GM21447 (cell line): ENCODE results near the gene CACNB2.

Source experiments
- ATAC-seq: cut with Tn5 transposase; IDR thresholded peaks from one replicate; pipeline ENCODE4 v1.9.1; 2021; ENCODE audit not compliant: unreplicated experiment

CACNB2 gene

DNA sequence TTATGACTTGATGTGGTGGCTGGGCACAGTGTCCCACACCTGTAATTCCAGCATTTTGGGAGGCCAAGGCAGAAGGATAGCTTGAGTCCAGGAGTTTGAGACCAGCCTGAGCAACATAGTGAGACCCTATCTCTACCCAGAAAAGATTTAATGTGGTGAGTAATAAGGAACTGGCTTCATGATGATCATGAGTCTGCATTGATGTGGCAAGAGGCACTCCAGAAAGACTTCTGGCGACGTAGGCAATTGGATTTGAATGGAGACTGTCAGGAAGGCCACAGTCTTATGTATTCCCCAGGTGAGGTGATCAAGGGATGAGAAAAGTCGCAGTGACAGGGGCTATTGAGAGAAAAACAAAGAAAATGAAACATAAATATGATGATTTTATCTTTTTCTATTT lies 138.0 kb downstream of the CACNB2 start:
- ATAC-seq = no peak

DNA sequence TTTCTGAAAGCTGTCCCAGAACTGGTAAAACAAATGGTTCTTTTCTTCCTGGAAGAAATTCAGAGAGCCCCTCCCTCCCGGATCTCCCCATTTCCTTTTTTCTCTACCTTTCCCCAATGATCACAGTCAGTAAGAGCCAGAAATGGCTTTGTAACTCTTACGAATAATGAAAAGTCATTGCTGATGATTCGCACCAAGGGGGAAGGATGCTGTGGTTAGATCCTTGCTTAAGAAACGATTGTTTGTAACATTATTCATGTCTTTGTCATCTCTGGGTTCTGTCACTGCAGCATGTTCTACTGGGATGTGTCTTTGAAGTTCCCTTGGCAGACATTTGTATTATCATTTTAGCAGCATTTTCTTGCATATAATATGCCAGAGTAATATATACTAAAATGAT lies 138.9 kb downstream of the CACNB2 start:
- ATAC-seq = no peak

DNA sequence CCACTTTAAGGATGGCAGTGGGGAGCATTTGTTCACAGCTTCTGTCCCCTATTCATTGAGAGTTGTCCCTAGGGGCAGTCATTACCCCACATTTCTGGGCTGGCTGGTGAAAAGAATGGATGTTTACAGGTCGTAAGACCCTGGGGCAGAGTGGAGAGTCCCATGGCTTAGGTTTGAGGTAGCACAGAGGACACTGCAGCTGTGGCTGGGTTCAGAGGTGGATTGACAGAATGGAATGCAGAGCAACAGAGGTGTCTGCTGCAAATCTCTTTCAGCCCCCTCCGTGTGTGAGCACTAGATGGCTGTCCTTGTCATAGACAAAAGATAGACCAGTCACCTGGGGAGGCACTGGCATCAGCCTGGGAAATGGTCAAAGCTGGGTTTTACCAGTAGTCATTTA lies 141.9 kb downstream of the CACNB2 start:
- ATAC-seq = no peak

DNA sequence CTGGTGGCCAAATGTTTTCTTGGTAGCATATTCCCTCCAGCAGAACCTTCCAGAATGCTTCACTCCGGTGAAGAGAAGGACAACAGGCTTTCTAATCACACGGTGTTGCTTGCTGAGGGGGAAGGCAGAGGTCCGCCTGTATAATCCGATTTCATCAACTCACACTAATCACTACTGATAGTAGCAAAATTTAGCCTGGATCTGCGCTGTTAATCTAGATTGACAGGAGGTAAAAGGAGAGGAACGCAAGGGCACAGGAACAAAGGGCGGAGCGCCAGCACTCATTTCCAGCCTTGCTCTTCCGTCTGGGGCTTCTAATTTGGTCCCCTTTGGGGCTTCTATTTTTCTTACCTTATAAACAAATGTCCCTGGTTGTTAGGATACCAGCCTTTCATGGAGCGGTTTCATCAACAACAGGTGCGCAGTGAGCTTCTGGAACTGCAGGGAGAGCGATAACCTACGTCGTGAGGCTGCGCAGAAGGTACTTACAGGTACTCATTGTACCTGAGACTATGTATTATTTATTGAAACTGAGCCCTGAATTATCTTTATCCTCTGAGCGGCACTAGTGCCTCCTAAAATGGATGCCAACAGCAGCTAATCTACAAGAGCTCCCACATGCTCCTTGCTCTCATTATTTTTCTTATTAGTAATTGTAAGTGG lies 150.6 kb downstream of the CACNB2 start:
- no peak for ATAC-seq

DNA sequence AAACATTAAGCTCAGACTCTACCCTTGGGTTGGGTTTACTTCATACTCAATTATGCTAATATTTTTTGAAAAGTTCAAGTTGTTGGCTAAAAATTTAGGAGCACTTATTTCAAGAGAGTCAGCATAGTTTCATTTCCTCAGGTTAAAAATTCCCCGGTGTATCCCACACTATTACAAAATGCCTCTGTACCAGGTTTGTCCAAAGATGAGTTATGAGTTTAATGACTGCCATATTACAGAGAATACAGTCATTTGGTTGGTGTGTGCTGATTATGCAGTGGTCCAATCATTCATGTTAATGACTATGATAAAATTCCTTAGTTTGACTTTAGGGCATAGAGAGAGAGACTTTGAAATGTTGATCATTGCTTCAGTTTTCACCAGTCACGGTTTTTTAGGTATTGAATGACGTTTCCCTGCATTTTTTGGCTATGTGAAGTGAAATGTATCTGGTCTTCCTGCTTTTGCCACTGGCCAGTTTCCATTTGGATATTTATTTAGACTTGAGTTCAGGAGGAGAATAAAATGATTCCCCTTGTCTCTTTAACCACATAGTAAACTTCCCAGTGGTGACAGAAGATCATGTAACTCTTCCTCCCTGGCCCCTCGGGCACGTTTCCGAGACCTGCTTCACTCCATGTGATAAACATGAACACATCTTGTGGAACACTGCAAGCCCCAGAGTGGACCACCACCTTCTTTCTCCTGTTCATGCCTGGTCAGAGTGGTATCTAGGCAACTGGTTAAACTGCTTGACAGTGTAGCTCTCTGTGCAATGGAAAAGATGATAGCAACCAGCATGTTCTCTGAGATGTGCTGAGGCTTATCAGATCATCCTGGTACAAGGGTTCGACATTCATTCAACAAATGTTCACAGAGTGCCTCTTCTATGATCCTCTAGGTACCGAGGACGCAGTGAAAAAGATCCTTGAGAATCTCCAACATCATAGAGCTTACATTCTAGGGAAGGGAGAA lies 153.6 kb downstream of the CACNB2 start:
- no peak for ATAC-seq

DNA sequence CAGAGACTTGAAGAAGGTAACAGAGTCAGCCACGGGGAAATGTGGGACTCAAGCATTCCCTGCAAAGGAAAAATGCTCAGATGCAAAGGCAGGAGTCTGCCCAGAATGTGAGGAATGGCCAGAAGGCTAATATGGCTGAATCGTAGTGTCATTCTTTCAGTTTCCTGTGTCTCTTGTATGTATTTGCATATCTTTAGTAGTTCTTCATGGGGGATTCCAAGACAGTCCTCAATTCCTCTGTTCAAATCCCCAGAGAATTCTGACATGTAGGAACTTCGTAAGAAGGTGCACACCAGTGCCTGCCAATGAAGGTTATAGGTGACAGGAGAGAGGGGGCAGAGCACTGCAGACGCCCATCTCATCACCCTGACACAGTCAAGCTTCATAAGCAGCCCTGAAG lies 154.4 kb downstream of the CACNB2 start:
- no peak for ATAC-seq

DNA sequence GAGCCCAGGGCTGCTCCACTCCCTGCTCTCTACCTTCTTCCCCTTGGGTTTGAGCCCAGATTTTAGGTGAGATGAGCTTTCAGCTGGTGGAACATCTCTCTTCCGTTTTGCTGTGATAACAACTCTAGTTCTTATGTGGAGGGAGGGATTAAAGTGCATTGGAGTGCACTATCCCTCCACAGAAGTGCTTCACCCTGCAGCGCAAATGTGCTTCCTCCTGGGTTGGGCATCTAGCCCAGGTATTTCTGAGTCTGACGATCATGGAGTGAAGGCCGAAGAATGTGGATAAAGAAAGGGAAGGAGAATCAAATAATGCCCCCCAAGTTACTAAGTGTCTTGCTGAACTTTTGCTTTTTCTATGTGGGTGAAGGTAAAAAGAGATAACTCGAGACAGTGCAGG lies 157.4 kb downstream of the CACNB2 start:
- no peak for ATAC-seq

DNA sequence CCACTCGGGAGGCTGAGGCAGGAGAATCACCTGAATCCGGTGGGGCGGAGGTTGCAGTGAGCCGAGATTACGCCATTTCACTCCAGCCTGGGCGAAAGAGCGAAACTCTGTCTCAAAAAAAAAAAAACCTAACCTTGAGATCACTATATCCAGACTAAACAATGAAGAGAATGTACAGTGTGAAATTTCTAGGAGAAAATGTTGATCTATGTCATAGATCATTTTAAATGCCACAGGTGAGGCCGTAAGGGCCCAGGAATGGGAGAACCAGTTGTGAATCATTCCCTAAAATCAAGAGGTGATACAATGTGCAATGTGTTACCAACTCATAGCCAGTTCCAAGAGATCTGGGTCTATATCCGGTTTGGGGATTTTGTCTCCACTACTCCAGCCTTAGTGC lies 158.0 kb downstream of the CACNB2 start:
- no peak for ATAC-seq

DNA sequence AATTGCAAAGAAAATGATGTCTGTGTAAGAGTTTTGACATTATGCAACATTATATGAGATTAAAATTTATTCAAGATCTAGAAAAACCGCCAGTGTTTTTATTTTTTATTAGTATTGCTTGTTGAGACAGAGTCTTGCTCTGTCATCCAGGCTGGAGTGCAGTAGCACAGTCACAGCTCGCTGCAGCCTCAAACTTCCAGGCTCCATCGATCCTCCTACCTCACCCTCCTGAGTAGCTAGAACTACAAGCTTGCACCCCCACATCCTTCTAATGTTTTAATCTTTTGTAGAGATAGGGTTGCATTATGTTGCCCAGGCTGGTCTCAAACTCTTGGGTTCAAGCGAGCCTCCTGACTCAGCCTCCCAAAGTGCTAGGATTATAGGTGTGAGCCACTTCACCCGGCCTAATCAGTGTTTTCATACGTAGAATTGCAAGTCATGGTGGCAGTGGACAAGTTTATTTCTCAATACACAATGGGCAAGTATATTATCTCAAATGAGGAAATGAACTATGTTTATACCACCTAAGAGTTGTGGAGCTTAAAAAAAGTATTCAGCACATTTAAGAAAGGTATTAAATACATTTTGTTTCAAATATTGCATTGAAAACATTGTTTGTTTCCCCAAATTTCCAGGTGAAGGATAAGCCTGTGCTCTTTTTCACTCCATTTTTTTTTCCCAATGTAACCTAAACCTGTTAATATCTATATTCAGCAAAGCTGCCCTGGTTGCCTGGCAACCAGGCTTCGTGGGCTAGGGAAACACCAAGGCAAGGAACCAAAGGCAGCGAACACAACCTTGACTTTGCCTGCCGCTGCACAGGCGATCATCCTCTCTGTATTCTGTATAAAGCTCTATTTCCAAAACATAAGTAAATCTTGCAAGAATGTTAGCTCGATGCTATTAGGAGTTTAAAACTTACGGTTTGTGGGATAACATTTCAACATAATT lies 163.9 kb downstream of the CACNB2 start:
- no peak for ATAC-seq

DNA sequence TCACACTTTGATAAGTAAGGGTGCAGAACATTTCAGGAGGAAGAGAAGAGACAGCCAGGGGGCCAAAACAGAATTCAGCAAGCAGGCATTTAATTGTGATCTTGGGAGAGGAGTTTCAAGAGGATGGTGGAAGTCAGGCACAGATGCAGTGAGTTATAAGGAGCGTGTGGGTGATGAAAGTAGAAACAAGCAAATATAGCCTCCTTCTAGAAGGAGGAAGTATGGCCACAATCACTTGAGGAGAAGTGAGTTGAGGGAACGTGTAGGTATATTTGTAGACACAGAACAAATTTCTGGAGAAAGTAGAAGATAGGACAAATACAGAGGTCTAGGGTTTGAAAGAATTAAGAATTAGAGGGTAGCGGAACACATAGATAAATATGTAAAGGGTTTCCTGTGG lies 165.8 kb downstream of the CACNB2 start:
- ATAC-seq = no peak

DNA sequence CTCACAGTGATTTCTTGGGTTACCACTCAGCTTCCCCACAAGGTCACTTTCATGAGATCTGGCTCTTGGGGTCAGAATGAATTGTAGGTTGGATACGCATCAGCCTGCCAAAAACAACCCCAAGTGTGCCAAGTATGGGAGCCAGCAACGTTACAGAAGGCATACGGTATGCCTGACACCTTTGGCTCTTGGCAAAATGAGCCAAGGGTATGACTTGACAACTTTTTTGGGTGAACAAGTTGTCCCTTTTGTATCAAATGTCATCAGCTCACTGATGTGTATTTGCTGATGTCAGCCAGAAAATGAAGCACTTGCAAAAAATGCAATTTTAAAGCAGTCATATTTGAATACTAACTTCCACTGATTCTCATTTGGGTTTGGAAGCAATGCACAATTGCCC lies 168.4 kb downstream of the CACNB2 start:
- no peak for ATAC-seq

DNA sequence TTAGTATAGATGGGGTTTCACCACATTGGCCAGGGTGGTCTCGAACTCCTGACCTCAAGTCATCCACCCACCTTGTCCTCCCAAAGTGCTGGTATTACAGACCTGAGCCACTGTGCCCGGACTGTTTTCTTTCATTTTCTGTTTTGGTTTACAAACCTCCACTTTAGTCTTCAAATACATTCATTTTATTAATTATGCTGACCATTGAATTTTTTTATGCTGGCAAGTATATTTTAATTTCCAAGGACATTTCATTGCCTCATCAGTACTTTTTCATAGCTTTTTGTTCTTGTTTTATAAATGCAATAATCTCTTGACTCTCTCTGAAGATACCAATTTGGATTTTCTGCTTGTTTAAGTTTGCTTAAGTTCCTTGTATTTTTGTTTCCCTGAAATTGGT lies 170.5 kb downstream of the CACNB2 start:
- ATAC-seq = no peak

DNA sequence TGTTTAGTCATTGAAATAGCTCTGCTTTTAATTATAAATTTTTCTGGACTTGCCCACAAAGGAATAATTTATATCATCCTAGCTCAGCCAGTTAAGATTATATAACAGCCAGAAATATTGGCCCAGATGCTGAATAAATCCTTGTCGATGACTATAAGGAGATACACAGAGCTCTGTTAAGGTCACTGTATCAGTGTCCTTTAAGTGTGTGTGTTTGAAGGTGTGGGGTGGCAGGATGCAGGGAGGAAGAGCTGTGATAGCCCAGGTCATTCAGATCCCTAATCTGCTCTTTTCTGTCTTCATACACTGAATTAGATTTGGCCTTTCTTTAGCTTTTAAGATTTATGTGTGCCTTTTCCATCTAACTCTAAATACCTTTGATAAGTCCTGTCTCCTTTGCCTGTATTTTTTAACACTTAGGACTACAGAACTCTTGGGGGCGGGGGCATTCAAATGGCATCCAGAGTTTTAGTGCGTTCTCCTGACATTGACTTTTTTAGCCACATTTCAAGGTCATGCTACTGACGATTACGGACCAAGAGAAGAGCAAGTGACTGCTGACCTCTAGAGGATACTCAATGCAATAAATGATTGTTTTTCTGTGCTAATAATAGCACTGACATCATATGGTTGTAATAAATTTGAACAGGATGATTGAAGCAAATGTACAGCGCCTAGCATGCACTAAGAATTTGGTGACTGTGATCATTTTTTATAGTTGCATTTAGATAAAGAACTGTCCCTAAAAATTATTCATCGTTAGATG lies 172.3 kb downstream of the CACNB2 start:
- peak; percentile 89 for ATAC-seq

DNA sequence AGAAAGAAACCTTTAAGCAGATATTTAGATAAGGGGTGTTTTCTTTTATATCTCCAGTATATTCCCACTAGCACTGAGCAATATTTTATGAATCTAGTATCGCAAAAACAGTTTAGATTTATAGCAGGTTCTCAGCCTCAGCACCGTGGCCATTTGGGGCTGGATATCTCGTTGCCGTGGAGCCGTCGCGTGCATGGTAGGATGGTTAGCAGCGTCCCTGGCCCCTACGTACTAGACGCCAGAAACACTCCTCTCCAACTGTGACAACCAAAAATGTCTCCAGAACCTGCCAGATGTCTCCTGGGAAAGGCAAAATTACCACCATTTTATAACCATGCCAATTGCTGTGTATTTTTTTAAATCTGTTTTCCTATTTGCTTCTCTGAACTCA lies 172.9 kb downstream of the CACNB2 start:
- no peak for ATAC-seq

DNA sequence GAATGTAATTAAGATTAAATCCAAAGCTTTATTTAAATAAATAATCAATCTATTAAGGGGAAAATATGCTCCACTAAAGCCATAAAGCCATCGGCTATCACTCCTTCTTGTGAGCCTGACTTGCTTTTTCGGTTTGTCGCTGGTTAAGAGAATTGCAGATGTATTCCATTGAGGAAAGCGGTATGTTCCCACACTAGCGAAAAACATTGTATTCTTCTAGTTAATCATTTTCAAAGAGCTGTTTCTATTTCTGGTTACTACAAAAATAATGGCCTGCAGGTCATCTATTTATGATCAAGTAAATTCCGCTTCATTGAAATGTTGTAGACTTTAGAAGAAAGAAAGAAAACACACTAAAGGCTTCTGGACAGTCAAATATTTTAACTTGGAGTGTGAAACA lies 173.4 kb downstream of the CACNB2 start:
- no peak for ATAC-seq

DNA sequence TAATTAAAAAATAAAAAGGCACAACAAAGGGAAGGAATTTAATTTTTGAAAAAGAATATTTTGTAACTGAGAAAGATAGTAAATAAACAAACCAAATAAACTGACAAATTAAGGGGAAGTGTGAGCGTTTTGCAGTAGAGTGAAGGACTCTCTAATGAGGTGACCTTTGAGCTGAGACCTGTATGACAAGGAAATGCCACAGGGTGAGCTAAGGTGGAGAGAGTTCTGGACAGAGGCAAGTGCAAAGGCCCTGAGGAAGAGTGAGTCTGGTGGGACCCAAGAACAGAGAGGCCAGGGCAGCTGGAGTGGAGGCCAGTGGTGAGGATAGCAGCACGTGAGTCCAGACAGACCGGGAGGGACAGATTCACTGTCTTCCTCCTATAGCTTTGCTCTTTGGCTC lies 179.4 kb downstream of the CACNB2 start:
- no peak for ATAC-seq

DNA sequence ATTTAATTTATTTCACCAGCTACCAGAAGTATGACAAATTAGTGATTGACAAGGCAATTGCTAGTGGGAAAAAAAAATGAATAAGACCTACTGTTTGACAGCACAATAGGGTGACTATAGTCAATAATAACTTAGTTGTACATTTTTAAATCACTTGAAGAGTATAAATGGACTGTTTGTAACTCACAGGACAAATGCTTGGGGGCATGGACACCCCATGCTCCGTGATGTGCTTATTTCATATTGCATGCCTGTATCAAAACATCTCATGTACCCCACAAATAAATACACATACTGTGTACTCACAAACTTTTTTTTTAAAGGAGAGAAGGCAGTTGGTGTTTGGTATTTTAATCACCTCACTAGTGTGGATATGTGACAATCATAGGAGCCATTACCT lies 181.1 kb downstream of the CACNB2 start:
- ATAC-seq = no peak

DNA sequence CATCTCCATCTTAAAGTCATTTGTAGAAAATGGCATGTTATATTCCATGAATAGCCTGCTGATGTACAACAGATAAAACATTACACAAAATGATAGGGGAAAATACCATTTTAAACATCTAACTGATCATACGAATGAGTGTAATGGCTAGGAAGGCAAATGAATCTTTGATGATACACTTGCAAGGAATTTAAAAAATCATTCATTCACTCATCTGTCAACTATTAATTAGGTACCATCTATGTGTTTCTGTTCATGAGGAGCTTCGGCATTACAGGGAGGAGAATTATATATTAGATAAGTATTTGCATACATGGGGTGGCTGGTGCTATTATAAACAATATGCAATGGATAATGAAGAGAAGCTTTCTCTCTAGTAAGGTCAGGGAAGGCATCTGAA lies 183.7 kb downstream of the CACNB2 start:
- ATAC-seq = no peak

DNA sequence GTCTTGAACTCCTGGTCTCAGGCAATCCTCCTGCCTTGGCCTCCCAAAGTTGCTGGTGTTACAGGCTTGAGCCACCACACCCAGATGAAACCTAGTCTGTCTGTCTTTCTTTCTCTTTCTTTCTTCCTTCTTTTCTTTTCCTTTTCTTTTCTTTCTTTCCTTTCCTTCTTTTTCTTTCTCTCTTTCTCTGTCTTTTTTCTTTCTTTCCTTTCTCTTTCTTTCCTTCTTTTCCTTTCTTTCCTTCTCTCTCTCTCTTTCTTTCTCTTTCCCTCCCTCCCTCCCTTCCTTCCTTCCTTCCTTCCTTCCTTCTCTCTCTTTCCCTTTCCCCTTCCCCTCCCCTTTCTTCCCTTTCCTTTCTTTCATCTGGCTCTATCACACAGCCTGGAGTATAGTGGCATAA lies 185.2 kb downstream of the CACNB2 start:
- no peak for ATAC-seq

DNA sequence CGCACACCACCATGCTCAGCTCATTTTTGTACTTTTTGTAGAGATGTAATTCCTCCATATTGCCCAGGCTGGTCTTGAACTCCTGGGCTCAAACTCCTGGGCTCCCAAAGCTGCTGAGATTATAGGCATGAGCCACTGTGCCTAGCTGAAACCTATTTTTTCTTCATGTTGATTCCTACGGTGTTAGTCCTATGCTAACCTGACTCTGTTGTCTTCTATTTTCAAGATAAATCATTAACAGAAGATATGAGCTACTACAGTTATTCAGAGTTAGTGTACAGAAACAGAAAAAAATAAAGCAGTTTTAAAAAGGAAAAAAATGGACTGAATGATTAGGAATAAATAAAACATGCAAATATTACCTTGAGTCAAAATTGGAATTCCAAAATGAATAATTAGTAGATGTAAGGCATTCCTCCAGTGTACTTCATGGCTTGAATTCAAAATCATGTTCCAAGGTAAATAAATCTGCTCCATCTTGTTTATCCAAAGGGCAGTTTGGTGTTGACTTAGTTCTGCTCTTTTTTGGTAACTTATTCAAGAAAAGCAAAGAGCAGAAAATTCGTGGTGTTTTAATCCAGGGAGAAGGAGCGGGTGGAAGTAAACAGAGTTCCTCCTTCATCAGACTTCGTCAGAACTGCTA lies 185.8 kb downstream of the CACNB2 start:
- no peak for ATAC-seq
